Measurements from ENCODE around the gene KRTAP5-8. TPM values are rescaled to one million over a fixed set of nuclear protein-coding genes. Genes with fewer than 3 reads are reported as not detected.
"Not testable (repeated sequence)": the region's sequence is repeated elsewhere in the genome, so short reads cannot be mapped to it uniquely, and the experiment has no call there.

The KRTAP5-8 gene
- total RNA-seq, 1 donor from 2014 or later = not detected

DNA sequence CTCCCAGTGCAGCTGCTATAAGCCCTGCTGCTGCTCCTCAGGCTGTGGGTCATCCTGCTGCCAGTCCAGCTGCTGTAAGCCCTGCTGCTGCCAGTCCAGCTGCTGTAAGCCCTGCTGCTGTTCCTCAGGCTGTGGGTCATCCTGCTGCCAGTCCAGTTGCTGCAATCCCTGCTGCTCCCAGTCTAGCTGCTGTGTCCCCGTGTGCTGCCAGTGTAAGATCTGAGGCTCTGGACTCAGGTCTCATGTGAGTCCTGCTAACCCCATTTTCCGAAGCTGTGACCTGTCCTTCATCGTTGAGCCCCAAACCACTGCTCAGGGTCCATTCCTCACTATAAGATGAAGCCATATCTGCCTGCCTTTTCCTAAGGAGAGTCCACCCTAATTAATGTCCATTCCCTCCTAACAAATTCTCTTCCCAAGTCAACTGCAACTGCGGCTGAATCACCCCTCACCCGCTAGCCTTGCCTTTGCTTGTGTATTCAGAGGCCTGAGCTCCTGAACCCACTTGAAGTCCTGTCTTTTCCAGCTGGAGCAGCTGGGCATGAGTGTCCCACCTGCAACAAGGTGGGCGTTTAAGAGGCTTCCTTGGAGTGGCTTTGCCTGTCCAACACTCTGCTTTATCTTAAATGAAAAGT is 10.1 kb upstream of the KRTAP5-8 start:
- TF ChIP-seq, protein P1, sequence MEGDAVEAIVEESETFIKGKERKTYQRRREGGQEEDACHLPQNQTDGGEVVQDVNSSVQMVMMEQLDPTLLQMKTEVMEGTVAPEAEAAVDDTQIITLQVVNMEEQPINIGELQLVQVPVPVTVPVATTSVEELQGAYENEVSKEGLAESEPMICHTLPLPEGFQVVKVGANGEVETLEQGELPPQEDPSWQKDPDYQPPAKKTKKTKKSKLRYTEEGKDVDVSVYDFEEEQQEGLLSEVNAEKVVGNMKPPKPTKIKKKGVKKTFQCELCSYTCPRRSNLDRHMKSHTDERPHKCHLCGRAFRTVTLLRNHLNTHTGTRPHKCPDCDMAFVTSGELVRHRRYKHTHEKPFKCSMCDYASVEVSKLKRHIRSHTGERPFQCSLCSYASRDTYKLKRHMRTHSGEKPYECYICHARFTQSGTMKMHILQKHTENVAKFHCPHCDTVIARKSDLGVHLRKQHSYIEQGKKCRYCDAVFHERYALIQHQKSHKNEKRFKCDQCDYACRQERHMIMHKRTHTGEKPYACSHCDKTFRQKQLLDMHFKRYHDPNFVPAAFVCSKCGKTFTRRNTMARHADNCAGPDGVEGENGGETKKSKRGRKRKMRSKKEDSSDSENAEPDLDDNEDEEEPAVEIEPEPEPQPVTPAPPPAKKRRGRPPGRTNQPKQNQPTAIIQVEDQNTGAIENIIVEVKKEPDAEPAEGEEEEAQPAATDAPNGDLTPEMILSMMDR (conservative IDR thresholded peaks at IDR 0.05) = no peak
- no peak for DNase-seq (ENCODE audit: low read depth, low spot score)
- no peaks in the 10 kb centered on the region for H3K9me3 Mint-ChIP-seq
- no peaks in the 10 kb centered on the region for H3K4me1 Mint-ChIP-seq
- peaks cover 2% of the 10 kb centered on the region for H3K27me3 Mint-ChIP-seq (ENCODE audit: low read depth)
- no peak overlapping the region for H3K4me3 Mint-ChIP-seq
- no peak overlapping the region for H3K27ac Mint-ChIP-seq (ENCODE audit: unreplicated experiment)
- no peaks in the 10 kb centered on the region for H3K36me3 Mint-ChIP-seq (ENCODE audit: low read depth)

DNA sequence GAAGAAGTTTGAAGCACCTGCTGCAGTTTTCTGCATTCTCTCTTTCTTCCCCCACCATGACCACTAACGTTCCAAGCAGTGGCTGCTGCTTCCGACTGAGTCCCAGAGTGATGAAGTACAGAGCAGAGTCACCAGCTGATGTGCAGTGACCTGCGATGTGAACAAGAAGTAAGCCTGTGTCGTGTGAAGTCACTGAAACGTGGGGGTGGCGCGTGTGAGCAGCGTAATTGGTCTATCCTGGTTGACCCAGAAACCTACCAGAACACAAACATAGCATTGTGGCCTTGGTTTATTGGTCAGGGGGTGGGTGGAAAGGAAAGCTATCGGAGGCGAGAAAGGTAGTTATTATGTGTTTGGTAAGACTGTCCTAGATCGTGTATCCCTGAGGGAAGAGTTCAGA is 7.2 kb upstream of the KRTAP5-8 start:
- H3K4me3 Mint-ChIP-seq = no peak overlapping the region
- no peak overlapping the region for H3K27ac Mint-ChIP-seq (ENCODE audit: unreplicated experiment)
- TF ChIP-seq, protein P1 (conservative IDR thresholded peaks at IDR 0.05) = no peak
- no peaks in the 10 kb centered on the region for H3K36me3 Mint-ChIP-seq (ENCODE audit: low read depth)
- no peak for DNase-seq (ENCODE audit: low read depth, low spot score)
- peaks cover 2% of the 10 kb centered on the region for H3K27me3 Mint-ChIP-seq (ENCODE audit: low read depth)
- H3K4me1 Mint-ChIP-seq = no peaks in the 10 kb centered on the region
- no peaks in the 10 kb centered on the region for H3K9me3 Mint-ChIP-seq

DNA sequence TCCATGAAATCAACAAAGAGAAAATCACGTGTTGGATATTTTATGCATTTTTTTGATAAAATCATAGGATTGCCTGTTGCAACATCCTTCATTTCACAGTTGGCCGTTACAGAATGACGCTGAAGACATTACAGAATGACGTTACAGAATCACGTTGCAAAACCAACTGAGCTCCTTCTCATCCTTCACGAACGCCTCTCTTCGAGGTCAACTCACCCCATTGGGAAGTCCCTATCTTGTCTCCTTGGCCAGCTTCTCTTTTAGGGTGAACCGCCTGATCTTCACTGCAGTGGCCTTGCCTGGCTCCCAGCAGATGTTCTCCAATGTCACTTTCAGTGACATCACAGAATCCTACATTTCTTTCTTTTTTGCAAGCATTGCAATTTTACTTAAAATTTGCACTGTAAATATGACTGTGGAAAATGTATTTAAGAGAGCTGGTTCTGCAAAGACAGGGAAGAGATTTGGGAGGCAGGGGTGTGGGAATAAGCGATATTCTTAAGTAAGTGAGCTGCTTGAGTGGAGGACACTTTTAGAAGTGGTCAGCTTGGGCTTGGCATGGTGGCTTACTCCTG is 5.7 kb upstream of the KRTAP5-8 start:
- Mint-ChIP-seq H3K27me3 (ENCODE audit: low read depth) (no peaks in the 10 kb centered on the region), H3K4me3 (no peak overlapping the region), H3K27ac (ENCODE audit: unreplicated experiment) (no peak overlapping the region), H3K36me3 (ENCODE audit: low read depth) (no peaks in the 10 kb centered on the region), H3K4me1 (no peaks in the 10 kb centered on the region), H3K9me3 (no peaks in the 10 kb centered on the region)
- TF ChIP-seq, protein P1 (conservative IDR thresholded peaks at IDR 0.05) = no peak
- no peak for DNase-seq (ENCODE audit: low read depth, low spot score)

DNA sequence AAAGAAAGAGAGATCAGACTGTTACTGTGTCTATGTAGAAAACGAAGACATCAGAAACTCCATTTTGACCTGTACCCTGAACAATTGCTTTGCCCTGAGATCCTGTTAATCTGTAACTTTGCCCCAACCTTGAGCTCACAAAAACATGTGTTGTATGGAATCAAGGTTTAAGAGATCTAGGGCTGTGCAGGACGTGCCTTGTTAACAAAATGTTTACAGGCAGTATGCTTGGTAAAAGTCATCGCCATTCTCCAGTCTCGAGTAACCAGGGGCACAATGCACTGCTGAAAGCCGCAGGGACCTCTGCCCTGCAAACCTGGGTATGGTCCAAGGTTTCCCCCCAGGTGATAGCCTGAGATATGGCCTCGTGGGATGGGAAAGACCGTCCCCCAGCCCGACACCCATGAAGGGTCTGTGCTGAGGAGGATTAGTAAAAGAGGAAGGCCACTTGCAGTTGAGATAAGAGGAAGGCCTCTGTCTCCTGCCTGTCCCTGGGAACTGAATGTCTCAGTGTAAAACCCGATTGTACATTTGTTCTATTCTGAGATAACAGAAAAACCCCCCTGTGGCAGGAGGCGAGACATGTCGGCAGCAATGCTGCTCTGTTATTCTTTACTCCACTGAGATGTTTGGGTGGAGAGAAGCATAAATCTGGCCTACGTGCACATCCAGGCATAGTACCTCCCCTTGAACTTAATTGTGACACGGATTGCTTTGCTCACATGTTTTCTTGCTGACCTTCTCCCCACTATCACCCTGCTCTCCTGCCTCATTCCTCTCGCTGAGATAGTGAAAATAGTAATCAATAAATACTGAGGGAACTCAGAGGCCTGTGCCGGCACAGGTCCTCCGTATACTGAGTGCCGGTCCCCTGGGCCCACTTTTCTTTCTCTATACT is 2.9 kb upstream of the KRTAP5-8 start:
- DNase-seq (ENCODE audit: low read depth, low spot score); H3K36me3 Mint-ChIP-seq (ENCODE audit: low read depth); H3K27ac Mint-ChIP-seq (ENCODE audit: unreplicated experiment); H3K4me3 Mint-ChIP-seq; H3K27me3 Mint-ChIP-seq (ENCODE audit: low read depth); H3K4me1 Mint-ChIP-seq; H3K9me3 Mint-ChIP-seq: not testable (repeated sequence)

DNA sequence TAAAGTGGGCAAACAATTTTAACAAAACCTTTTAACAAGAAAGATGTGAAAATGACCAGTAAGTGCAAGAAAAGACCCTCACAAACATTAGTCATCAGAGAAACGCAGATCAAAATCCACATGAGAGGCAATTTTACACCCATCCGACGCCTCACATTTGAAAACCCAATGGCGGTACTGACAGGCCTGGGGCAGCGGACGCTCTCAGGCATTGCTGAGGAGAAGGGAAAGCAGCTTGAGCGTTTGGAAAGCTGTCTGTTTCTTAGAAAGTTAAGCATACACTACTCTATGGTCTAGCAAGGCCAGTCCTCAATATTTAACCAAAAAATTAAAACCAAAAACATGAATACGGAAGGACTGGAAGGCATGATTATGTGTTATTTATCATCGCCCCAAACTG is 2.0 kb upstream of the KRTAP5-8 start:
- no peak for DNase-seq (ENCODE audit: low read depth, low spot score)
- Mint-ChIP-seq H3K27me3 (ENCODE audit: low read depth) (no peaks in the 10 kb centered on the region), H3K9me3 (no peaks in the 10 kb centered on the region), H3K27ac (ENCODE audit: unreplicated experiment) (no peak overlapping the region), H3K36me3 (ENCODE audit: low read depth) (no peaks in the 10 kb centered on the region), H3K4me1 (no peaks in the 10 kb centered on the region), H3K4me3 (no peak overlapping the region)
- TF ChIP-seq, protein P1 (conservative IDR thresholded peaks at IDR 0.05) = no peak

DNA sequence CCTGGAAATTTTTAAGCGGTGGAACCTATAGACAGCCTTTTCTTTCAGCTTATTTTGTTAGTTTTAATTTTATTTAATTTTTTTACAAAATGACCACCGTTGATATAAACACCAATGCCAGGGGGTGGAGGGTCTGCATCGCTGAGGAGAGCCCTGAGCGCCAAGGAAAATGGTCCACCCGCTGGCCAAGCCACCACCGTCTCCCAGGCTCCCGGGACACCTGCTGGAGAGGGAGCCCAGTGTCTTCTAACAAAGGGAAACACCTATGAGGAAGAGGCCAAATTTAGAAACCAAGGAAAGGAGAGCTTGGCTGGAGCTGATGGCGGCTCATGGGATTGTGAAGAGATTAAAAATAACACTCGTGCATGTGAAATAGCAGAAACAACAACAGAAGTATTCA is 288 bp upstream of the KRTAP5-8 start:
- TF ChIP-seq, protein P1 (conservative IDR thresholded peaks at IDR 0.05) = no peak
- Mint-ChIP-seq H3K4me1 (no peaks in the 10 kb centered on the region), H3K36me3 (ENCODE audit: low read depth) (no peaks in the 10 kb centered on the region), H3K4me3 (no peak overlapping the region), H3K27ac (ENCODE audit: unreplicated experiment) (no peak overlapping the region), H3K27me3 (ENCODE audit: low read depth) (no peaks in the 10 kb centered on the region), H3K9me3 (no peaks in the 10 kb centered on the region)
- no peak for DNase-seq (ENCODE audit: low read depth, low spot score)
